ENCODE data around the gene COL4A2. TPM values are rescaled to one million over a fixed set of nuclear protein-coding genes. Genes with fewer than 3 reads are reported as not detected.

The COL4A2 gene
- total RNA-seq, 1 experiment from 2014 or later, result 74.5 TPM

- no peaks in the 10 kb centered on the region for H4K20me1 ChIP-seq (ENCODE audit: low read length)
These were observed 24.3 kb downstream of the COL4A2 start for GRCh38 chr13:110331362-110331761.

GRCh38 chr13:110332750-110333149 is 25.7 kb downstream of the COL4A2 start:
- no peaks in the 10 kb centered on the region for H3K27me3 ChIP-seq (ENCODE audit: low read length)
- ChIA-PET POLR2A (ENCODE audit: unreplicated experiment) (no interaction called here), CTCF (no interaction called here)
- H3K9me3 ChIP-seq (ENCODE audit: low read length), result no peaks in the 10 kb centered on the region
- no peak for TF ChIP-seq CTCF (conservative IDR thresholded peaks at IDR 0.05; ENCODE audit: low read depth, low read length)
- no peaks in the 10 kb centered on the region for H4K20me1 ChIP-seq (ENCODE audit: low read length)
- H3K9ac ChIP-seq (ENCODE audit: low read length), result no peak overlapping the region
- H3K4me3 ChIP-seq (ENCODE audit: low read length), result no peak overlapping the region
- H3K27ac ChIP-seq (ENCODE audit: low read length), result no peak overlapping the region
- no peaks in the 10 kb centered on the region for H3K4me1 ChIP-seq (ENCODE audit: insufficient read depth, low read length)
- intact Hi-C loops (cut with micrococcal nuclease), result no loop called here
- DNase-seq, result no peak
- no peaks in the 10 kb centered on the region for H3F3A ChIP-seq (ENCODE audit: low read length, unreplicated experiment)
- no peaks in the 10 kb centered on the region for H3K79me2 ChIP-seq (ENCODE audit: low read length)
- no TSS peak for BruUV-seq (replicated peaks)
- no peak for ATAC-seq
- no peak overlapping the region for H2AFZ ChIP-seq (ENCODE audit: low read length)
- H3K9me2 ChIP-seq (replicated peaks; ENCODE audit: low read length), result no peaks in the 10 kb centered on the region
- no peaks in the 10 kb centered on the region for H3K36me3 ChIP-seq (ENCODE audit: low read depth, low read length)
- H3K4me2 ChIP-seq (ENCODE audit: low read length), result no peak overlapping the region

More at GRCh38 chr13:110331362-110331761, 24.3 kb downstream of the COL4A2 start:
- CTCF ChIA-PET, result no interaction called here
- DNase-seq (no peak), ATAC-seq (no peak)
- Histone ChIP-seq H3K36me3 (ENCODE audit: low read depth, low read length) (no peaks in the 10 kb centered on the region), H3K4me1 (ENCODE audit: insufficient read depth, low read length) (no peaks in the 10 kb centered on the region), H3K9me3 (ENCODE audit: low read length) (no peaks in the 10 kb centered on the region), H3K4me3 (ENCODE audit: low read length) (no peak overlapping the region), H3K79me2 (ENCODE audit: low read length) (0 out of 2 replicates have a peak, but pooled peaks cover 4% of the 10 kb centered on the region), H3K4me2 (ENCODE audit: low read length) (no peak overlapping the region), H3F3A (ENCODE audit: low read length, unreplicated experiment) (no peaks in the 10 kb centered on the region), H3K27me3 (ENCODE audit: low read length) (no peaks in the 10 kb centered on the region), H3K9ac (ENCODE audit: low read length) (no peak overlapping the region), H2AFZ (ENCODE audit: low read length) (no peak overlapping the region), H3K27ac (ENCODE audit: low read length) (no peak overlapping the region), H3K9me2 (replicated peaks; ENCODE audit: low read length) (no peaks in the 10 kb centered on the region)
- POLR2A ChIA-PET (ENCODE audit: unreplicated experiment), result no interaction called here
- BruUV-seq (replicated peaks), result no TSS peak
- intact Hi-C loops (cut with micrococcal nuclease), result no loop called here
- TF ChIP-seq CTCF (conservative IDR thresholded peaks at IDR 0.05; ENCODE audit: low read depth, low read length) (no peak), EZH2 (IDR thresholded peaks at IDR 0.05; ENCODE audit: low read length, unreplicated experiment) (no peak), EZH2phosphoT487 (IDR thresholded peaks at IDR 0.05; ENCODE audit: borderline replicate concordance, low read length) (no peak)

GRCh38 chr13:110333837-110334236 is 26.8 kb downstream of the COL4A2 start:
- Histone ChIP-seq H3K4me1 (ENCODE audit: insufficient read depth, low read length) (no peaks in the 10 kb centered on the region), H3K9ac (ENCODE audit: low read length) (no peak overlapping the region), H3K4me3 (ENCODE audit: low read length) (no peak overlapping the region), H3K79me2 (ENCODE audit: low read length) (no peaks in the 10 kb centered on the region), H2AFZ (ENCODE audit: low read length) (no peak overlapping the region), H3K36me3 (ENCODE audit: low read depth, low read length) (no peaks in the 10 kb centered on the region), H3K9me2 (replicated peaks; ENCODE audit: low read length) (no peaks in the 10 kb centered on the region), H3F3A (ENCODE audit: low read length, unreplicated experiment) (no peaks in the 10 kb centered on the region), H3K27me3 (ENCODE audit: low read length) (no peaks in the 10 kb centered on the region), H3K9me3 (ENCODE audit: low read length) (no peaks in the 10 kb centered on the region), H3K4me2 (ENCODE audit: low read length) (no peak overlapping the region), H4K20me1 (ENCODE audit: low read length) (no peaks in the 10 kb centered on the region), H3K27ac (ENCODE audit: low read length) (no peak overlapping the region)
- ChIA-PET POLR2A (ENCODE audit: unreplicated experiment) (no interaction called here), CTCF (no interaction called here)
- TF ChIP-seq EZH2 (IDR thresholded peaks at IDR 0.05; ENCODE audit: low read length, unreplicated experiment) (no peak), EZH2phosphoT487 (IDR thresholded peaks at IDR 0.05; ENCODE audit: borderline replicate concordance, low read length) (no peak), CTCF (conservative IDR thresholded peaks at IDR 0.05; ENCODE audit: low read depth, low read length) (no peak)
- intact Hi-C loops (cut with micrococcal nuclease), result no loop called here
- no TSS peak for BruUV-seq (replicated peaks)
- ATAC-seq (no peak), DNase-seq (no peak)
